ENCODE data around the gene KCNC3. TPM values are rescaled to one million over a fixed set of nuclear protein-coding genes. Genes with fewer than 3 reads are reported as not detected.

KCNC3 gene
- total RNA-seq, 1 experiment from 2014 or later = 5.3 TPM

GRCh38 chr19:50303558-50303957, 25.6 kb downstream of the KCNC3 start:
- CTCF ChIA-PET = no interaction called here
- Mint-ChIP-seq H3K4me3 (ENCODE audit: low read depth, unreplicated experiment) (no peak overlapping the region), H3K27me3 (ENCODE audit: unreplicated experiment) (no peaks in the 10 kb centered on the region), H3K4me1 (ENCODE audit: low read depth, unreplicated experiment) (peaks cover 8% of the 10 kb centered on the region), H3K36me3 (ENCODE audit: insufficient read depth, unreplicated experiment) (peaks cover 33% of the 10 kb centered on the region), H3K9me3 (ENCODE audit: low read depth, unreplicated experiment) (no peaks in the 10 kb centered on the region), H3K27ac (ENCODE audit: unreplicated experiment) (no peak overlapping the region)
- intact Hi-C loops (cut with micrococcal nuclease; ENCODE audit: unreplicated experiment) = no loop called here
- TF ChIP-seq CTCF (IDR thresholded peaks at IDR 0.05; ENCODE audit: unreplicated experiment) = no peak
- BruUV-seq (replicated peaks) = no TSS peak
- DNase-seq = no peak

GRCh38 chr19:50301607-50301971, 27.6 kb downstream of the KCNC3 start:
- intact Hi-C loops (cut with micrococcal nuclease; ENCODE audit: unreplicated experiment) = no loop called here
- Mint-ChIP-seq H3K36me3 (ENCODE audit: insufficient read depth, unreplicated experiment) (peaks cover 42% of the 10 kb centered on the region), H3K27ac (ENCODE audit: unreplicated experiment) (no peak overlapping the region), H3K9me3 (ENCODE audit: low read depth, unreplicated experiment) (no peaks in the 10 kb centered on the region), H3K27me3 (ENCODE audit: unreplicated experiment) (no peaks in the 10 kb centered on the region), H3K4me1 (ENCODE audit: low read depth, unreplicated experiment) (peaks cover 8% of the 10 kb centered on the region), H3K4me3 (ENCODE audit: low read depth, unreplicated experiment) (no peak overlapping the region)
- CTCF ChIA-PET = interaction anchor here (0.6 kb wide), 1 partner anchor 237 kb away, joined by 4 read pairs; no protein-coding TSS in a partner anchor
- BruUV-seq (replicated peaks) = no TSS peak
- no peak for TF ChIP-seq CTCF (IDR thresholded peaks at IDR 0.05; ENCODE audit: unreplicated experiment)
- no peak for DNase-seq

- no peak for TF ChIP-seq CTCF (IDR thresholded peaks at IDR 0.05; ENCODE audit: unreplicated experiment)
- CTCF ChIA-PET = interaction anchor here (0.5 to 0.6 kb wide), 4 partner anchors 20 to 237 kb away, joined by 3 to 7 read pairs (median 4); no protein-coding TSS in a partner anchor
- intact Hi-C loops (cut with micrococcal nuclease; ENCODE audit: unreplicated experiment) = no loop called here
- Mint-ChIP-seq H3K27ac (ENCODE audit: unreplicated experiment) (no peak overlapping the region), H3K36me3 (ENCODE audit: insufficient read depth, unreplicated experiment) (peaks cover 48% of the 10 kb centered on the region), H3K4me1 (ENCODE audit: low read depth, unreplicated experiment) (peaks cover 8% of the 10 kb centered on the region), H3K27me3 (ENCODE audit: unreplicated experiment) (no peaks in the 10 kb centered on the region), H3K4me3 (ENCODE audit: low read depth, unreplicated experiment) (no peak overlapping the region), H3K9me3 (ENCODE audit: low read depth, unreplicated experiment) (no peaks in the 10 kb centered on the region)
- no TSS peak for BruUV-seq (replicated peaks)
- DNase-seq = peak; percentile 19
These were observed 28.2 kb downstream of the KCNC3 start for GRCh38 chr19:50300814-50301606.

- peaks cover 8% of the 10 kb centered on the region for H3K4me1 Mint-ChIP-seq (ENCODE audit: low read depth, unreplicated experiment)
- DNase-seq = no peak
- intact Hi-C loops (cut with micrococcal nuclease; ENCODE audit: unreplicated experiment) = no loop called here
- CTCF ChIA-PET = interaction anchor here (0.6 kb wide), 1 partner anchor 86 kb away, joined by 3 read pairs; no protein-coding TSS in a partner anchor
- H3K36me3 Mint-ChIP-seq (ENCODE audit: insufficient read depth, unreplicated experiment) = peaks cover 54% of the 10 kb centered on the region
- TF ChIP-seq CTCF (IDR thresholded peaks at IDR 0.05; ENCODE audit: unreplicated experiment) = no peak
- H3K4me3 Mint-ChIP-seq (ENCODE audit: low read depth, unreplicated experiment) = no peak overlapping the region
- no peaks in the 10 kb centered on the region for H3K27me3 Mint-ChIP-seq (ENCODE audit: unreplicated experiment)
- no peak overlapping the region for H3K27ac Mint-ChIP-seq (ENCODE audit: unreplicated experiment)
- no TSS peak for BruUV-seq (replicated peaks)
- H3K9me3 Mint-ChIP-seq (ENCODE audit: low read depth, unreplicated experiment) = no peaks in the 10 kb centered on the region
These were observed 29.1 kb downstream of the KCNC3 start for GRCh38 chr19:50300051-50300450.
